Fibroblast of mammary gland (primary cell): ENCODE data around the gene KRT2.

Experiments
- DNase-seq: peaks from one replicate; pipeline ENCODE4 v3.0.0-alpha.2; 2010; ENCODE audit warnings: low read depth
- H3K4me3 ChIP-seq: 2 replicates; pipeline ENCODE4 v1.5.1; 2011; ENCODE audit warnings: low read depth, mild to moderate bottlenecking, low read length, moderate library complexity; ENCODE audit not compliant: control insufficient read depth
- CTCF ChIP-seq: conservative IDR thresholded peaks from 2 replicates; pipeline ENCODE4 v1.5.1; 2011; ENCODE audit warnings: low read depth, low read length, inconsistent platforms; ENCODE audit not compliant: control insufficient read depth, insufficient read depth

Gene KRT2

GRCh38 chr12:52618216-52618615 is 33.8 kb downstream of the KRT2 start, which contains the start of gene KRT73:
KRT73 (minus strand) TSS chr12:52618559; CDS start chr12:52618524, 35 bp downstream.
- DNase-seq, result no peak
- no peak for TF ChIP-seq CTCF
- no peak within 1 kb of the TSS for H3K4me3 ChIP-seq

GRCh38 chr12:52617403-52617785 is 34.6 kb downstream of the KRT2 start:
- no peak for DNase-seq
- no peak overlapping the region for H3K4me3 ChIP-seq
- no peak for TF ChIP-seq CTCF

GRCh38 chr12:52616680-52617402 is 35.2 kb downstream of the KRT2 start:
- H3K4me3 ChIP-seq, result no peak overlapping the region
- no peak for TF ChIP-seq CTCF
- no peak for DNase-seq

GRCh38 chr12:52615912-52616311 is 36.1 kb downstream of the KRT2 start:
- no peak for TF ChIP-seq CTCF
- DNase-seq, result no peak
- H3K4me3 ChIP-seq, result no peak overlapping the region

DNA sequence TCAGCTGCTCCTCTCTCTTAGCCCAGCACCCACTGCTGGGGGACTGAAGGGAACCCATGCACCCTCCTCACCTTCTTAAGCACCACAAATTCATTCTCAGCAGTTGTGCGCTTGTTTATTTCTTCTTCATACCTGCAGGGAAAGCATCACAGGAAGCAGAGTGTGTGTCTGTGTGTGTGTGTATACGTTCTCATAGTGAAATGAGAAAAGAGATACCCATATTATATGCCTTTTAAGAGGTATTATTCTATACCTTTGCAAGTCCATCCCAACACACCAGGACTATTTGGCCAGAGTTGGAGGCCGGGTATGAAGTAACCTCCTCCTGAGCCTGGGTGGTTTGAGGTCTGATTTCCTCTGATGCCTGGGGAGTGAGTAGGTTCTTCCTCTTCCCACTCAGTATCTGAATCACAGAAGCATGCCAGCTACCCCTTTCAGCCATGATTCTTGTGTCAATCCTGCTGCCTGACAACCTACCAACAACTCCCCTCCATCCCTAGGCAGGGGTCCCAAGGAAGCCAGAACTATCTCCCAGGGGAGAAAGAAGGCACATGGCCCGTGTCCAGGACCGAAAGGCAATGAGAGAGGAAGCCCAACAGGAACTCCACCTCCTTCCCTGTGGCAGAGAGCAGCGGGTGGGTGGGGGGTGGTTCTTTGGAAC is 36.7 kb downstream of the KRT2 start:
- no peak for TF ChIP-seq CTCF
- H3K4me3 ChIP-seq, result no peak overlapping the region
- DNase-seq, result peak; percentile 30

- no peak for DNase-seq
- no peak for TF ChIP-seq CTCF
- H3K4me3 ChIP-seq, result no peak overlapping the region
These were observed 37.4 kb downstream of the KRT2 start for GRCh38 chr12:52614381-52615207.
